ENCODE data around the gene MRAP2.

Gene MRAP2

GRCh38 chr6:84137989-84138575, 104.5 kb downstream of the MRAP2 start:
- no peak for DNase-seq

GRCh38 chr6:84139311-84139710, 105.7 kb downstream of the MRAP2 start:
- DNase-seq, result no peak
